ENCODE measurements around the gene KHK.

The KHK gene

DNA sequence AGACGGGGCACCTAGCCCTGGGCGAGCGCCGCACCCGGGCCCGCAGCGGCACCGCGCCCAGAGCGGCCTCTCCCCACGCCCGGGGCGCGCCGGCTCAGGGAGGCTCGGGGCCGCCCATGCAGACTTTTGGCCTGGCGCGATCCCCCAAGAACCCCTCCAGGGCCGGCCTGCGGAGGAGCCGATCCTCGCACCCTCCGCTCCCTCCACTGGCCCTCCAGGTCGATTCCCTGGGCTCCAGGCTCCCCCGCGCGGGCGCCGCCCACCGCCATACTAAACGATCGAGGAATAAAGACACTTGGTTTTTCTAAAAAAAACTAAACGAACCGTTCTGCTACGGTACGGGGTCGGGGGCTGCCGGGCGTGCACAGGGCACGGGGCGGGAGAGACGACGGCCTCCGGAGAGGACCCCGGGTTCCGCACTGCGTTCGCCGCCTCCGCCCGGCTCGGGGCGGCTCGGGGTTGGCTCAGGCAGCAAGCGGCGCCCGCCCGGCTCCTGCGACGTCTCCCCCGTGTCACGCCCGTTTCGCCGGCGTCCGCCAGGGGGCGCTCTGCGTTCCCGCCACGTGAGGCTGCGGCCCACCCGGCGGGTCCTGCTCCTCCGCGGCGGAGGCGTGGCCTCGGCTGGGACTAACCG is 365 bp upstream of the KHK start (continued):
- TF ChIP-seq, protein P1, sequence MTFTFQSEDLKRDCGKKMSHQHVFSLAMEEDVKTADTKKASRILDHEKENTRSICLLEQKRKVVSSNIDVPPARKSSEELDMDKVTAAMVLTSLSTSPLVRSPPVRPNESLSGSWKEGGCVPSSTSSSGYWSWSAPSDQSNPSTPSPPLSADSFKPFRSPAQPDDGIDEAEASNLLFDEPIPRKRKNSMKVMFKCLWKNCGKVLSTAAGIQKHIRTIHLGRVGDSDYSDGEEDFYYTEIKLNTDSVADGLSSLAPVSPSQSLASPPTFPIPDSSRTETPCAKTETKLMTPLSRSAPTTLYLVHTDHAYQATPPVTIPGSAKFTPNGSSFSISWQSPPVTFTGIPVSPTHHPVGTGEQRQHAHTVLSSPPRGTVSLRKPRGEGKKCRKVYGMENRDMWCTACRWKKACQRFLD (tag by site-specific recombination; IDR thresholded peaks at IDR 0.05) = no peak
- TF ChIP-seq GLIS1 (tag by site-specific recombination; IDR thresholded peaks at IDR 0.05) = no peak
- TF ChIP-seq ZIC2 (tag by site-specific recombination; IDR thresholded peaks at IDR 0.05) = no peak
- TF ChIP-seq HOXD13 (CRISPR knock-in tag; IDR thresholded peaks at IDR 0.05; ENCODE audit: borderline replicate concordance) = no peak
- TF ChIP-seq, protein P2, sequence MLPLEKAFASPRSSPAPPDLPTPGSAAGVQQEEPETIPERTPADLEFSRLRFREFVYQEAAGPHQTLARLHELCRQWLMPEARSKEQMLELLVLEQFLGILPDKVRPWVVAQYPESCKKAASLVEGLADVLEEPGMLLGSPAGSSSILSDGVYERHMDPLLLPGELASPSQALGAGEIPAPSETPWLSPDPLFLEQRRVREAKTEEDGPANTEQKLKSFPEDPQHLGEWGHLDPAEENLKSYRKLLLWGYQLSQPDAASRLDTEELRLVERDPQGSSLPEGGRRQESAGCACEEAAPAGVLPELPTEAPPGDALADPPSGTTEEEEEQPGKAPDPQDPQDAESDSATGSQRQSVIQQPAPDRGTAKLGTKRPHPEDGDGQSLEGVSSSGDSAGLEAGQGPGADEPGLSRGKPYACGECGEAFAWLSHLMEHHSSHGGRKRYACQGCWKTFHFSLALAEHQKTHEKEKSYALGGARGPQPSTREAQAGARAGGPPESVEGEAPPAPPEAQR (tag by site-specific recombination; IDR thresholded peaks at IDR 0.05) = no peak
- TF ChIP-seq ZNF404 (tag by site-specific recombination; IDR thresholded peaks at IDR 0.05) = no peak
- TF ChIP-seq SALL2 (tag by site-specific recombination; IDR thresholded peaks at IDR 0.05; ENCODE audit: borderline replicate concordance) = no peak
- no peak for TF ChIP-seq ZNF621 (tag by site-specific recombination; IDR thresholded peaks at IDR 0.05)
- no peak for TF ChIP-seq ZNF426 (tag by site-specific recombination; IDR thresholded peaks at IDR 0.05)
- no peak for TF ChIP-seq KLF9 (tag by site-specific recombination; IDR thresholded peaks at IDR 0.05; ENCODE audit: low read depth)
- TF ChIP-seq, protein P3, sequence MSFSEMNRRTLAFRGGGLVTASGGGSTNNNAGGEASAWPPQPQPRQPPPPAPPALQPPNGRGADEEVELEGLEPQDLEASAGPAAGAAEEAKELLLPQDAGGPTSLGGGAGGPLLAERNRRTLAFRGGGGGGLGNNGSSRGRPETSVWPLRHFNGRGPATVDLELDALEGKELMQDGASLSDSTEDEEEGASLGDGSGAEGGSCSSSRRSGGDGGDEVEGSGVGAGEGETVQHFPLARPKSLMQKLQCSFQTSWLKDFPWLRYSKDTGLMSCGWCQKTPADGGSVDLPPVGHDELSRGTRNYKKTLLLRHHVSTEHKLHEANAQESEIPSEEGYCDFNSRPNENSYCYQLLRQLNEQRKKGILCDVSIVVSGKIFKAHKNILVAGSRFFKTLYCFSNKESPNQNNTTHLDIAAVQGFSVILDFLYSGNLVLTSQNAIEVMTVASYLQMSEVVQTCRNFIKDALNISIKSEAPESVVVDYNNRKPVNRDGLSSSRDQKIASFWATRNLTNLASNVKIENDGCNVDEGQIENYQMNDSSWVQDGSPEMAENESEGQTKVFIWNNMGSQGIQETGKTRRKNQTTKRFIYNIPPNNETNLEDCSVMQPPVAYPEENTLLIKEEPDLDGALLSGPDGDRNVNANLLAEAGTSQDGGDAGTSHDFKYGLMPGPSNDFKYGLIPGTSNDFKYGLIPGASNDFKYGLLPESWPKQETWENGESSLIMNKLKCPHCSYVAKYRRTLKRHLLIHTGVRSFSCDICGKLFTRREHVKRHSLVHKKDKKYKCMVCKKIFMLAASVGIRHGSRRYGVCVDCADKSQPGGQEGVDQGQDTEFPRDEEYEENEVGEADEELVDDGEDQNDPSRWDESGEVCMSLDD (tag by site-specific recombination; IDR thresholded peaks at IDR 0.05) = no peak
- TF ChIP-seq, protein P4, sequence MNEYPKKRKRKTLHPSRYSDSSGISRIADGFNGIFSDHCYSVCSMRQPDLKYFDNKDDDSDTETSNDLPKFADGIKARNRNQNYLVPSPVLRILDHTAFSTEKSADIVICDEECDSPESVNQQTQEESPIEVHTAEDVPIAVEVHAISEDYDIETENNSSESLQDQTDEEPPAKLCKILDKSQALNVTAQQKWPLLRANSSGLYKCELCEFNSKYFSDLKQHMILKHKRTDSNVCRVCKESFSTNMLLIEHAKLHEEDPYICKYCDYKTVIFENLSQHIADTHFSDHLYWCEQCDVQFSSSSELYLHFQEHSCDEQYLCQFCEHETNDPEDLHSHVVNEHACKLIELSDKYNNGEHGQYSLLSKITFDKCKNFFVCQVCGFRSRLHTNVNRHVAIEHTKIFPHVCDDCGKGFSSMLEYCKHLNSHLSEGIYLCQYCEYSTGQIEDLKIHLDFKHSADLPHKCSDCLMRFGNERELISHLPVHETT (tag by site-specific recombination; IDR thresholded peaks at IDR 0.05) = no peak
- TF ChIP-seq ZNF350 (tag by site-specific recombination; IDR thresholded peaks at IDR 0.05) = no peak
- no peak for TF ChIP-seq ZNF558 (tag by site-specific recombination; IDR thresholded peaks at IDR 0.05)
- TF ChIP-seq ZNF76 (tag by site-specific recombination; IDR thresholded peaks at IDR 0.05; ENCODE audit: borderline replicate concordance, low read depth) = 0 out of 2 replicates have a peak, but pooled peaks have one; percentile 12
- peak; percentile 82 for TF ChIP-seq ZSCAN30 (tag by site-specific recombination; IDR thresholded peaks at IDR 0.05)
- TF ChIP-seq, protein P5, sequence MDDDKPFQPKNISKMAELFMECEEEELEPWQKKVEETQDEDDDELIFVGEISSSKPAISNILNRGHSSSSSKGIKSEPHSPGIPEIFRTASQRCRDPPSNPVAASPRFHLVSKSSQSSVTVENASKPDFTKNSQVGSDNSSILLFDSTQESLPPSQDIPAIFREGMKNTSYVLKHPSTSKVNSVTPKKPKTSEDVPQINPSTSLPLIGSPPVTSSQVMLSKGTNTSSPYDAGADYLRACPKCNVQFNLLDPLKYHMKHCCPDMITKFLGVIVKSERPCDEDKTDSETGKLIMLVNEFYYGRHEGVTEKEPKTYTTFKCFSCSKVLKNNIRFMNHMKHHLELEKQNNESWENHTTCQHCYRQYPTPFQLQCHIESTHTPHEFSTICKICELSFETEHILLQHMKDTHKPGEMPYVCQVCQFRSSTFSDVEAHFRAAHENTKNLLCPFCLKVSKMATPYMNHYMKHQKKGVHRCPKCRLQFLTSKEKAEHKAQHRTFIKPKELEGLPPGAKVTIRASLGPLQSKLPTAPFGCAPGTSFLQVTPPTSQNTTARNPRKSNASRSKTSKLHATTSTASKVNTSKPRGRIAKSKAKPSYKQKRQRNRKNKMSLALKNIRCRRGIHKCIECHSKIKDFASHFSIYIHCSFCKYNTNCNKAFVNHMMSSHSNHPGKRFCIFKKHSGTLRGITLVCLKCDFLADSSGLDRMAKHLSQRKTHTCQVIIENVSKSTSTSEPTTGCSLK (tag by site-specific recombination; IDR thresholded peaks at IDR 0.05) = no peak
- no peak for TF ChIP-seq ZNF521 (tag by site-specific recombination; IDR thresholded peaks at IDR 0.05)
- TF ChIP-seq ZNF843 (tag by site-specific recombination; IDR thresholded peaks at IDR 0.05) = no peak
- no peak for TF ChIP-seq ZNF391 (tag by site-specific recombination; IDR thresholded peaks at IDR 0.05; ENCODE audit: borderline replicate concordance, low read depth)
- peak; percentile 90 for TF ChIP-seq ZBTB8A (tag by site-specific recombination; IDR thresholded peaks at IDR 0.05)
- TF ChIP-seq, protein P6, sequence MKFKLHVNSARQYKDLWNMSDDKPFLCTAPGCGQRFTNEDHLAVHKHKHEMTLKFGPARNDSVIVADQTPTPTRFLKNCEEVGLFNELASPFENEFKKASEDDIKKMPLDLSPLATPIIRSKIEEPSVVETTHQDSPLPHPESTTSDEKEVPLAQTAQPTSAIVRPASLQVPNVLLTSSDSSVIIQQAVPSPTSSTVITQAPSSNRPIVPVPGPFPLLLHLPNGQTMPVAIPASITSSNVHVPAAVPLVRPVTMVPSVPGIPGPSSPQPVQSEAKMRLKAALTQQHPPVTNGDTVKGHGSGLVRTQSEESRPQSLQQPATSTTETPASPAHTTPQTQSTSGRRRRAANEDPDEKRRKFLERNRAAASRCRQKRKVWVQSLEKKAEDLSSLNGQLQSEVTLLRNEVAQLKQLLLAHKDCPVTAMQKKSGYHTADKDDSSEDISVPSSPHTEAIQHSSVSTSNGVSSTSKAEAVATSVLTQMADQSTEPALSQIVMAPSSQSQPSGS (tag by site-specific recombination; IDR thresholded peaks at IDR 0.05; ENCODE audit: low read depth) = no peak
- no peak for TF ChIP-seq ZNF654 (tag by site-specific recombination; IDR thresholded peaks at IDR 0.05; ENCODE audit: low read depth)
- no peak for TF ChIP-seq KLF16 (tag by site-specific recombination; IDR thresholded peaks at IDR 0.05)
- no peak for TF ChIP-seq ZNF211 (tag by site-specific recombination; IDR thresholded peaks at IDR 0.05; ENCODE audit: low read depth)
- TF ChIP-seq, protein P7, sequence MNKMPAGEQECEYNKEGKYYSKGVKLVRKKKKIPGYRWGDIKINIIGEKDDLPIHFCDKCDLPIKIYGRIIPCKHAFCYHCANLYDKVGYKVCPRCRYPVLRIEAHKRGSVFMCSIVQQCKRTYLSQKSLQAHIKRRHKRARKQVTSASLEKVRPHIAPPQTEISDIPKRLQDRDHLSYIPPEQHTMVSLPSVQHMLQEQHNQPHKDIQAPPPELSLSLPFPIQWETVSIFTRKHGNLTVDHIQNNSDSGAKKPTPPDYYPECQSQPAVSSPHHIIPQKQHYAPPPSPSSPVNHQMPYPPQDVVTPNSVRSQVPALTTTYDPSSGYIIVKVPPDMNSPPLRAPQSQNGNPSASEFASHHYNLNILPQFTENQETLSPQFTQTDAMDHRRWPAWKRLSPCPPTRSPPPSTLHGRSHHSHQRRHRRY (tag by site-specific recombination; IDR thresholded peaks at IDR 0.05) = no peak
- no peak for TF ChIP-seq ZNF776 (tag by site-specific recombination; IDR thresholded peaks at IDR 0.05; ENCODE audit: borderline replicate concordance)
